B cell (primary cell): Measurements from ENCODE around the gene FOXS1. TPM values are rescaled to one million over a fixed set of nuclear protein-coding genes. Genes with fewer than 3 reads are reported as not detected.

ENCODE experiments used
- ATAC-seq: fragments of 200-7000 bp; cut with Tn5 transposase; one replicate; pipeline ENCODE4 v1.10.0; 2021; ENCODE audit warnings: low read depth, mild to moderate bottlenecking, moderate number of reproducible peaks, moderate library complexity
- CTCF ChIA-PET: fragments of 350-600 bp; sonication (Branson Sonifier 250); formaldehyde crosslinking; loops from one replicate; lab custom pipeline; 2021; ENCODE audit warnings: antibody characterized with exemption, inconsistent platforms; lab: Charles Lee
- POLR2A ChIA-PET: fragments of 350-600 bp; sonication (Branson Sonifier 250); formaldehyde crosslinking; loops from one replicate; lab custom pipeline; 2021; ENCODE audit warnings: antibody characterized with exemption; lab: Charles Lee
- DNase-seq: peaks from one replicate; pipeline ENCODE4 v3.0.0; 2013
- H2AFZ ChIP-seq: 2 replicates; pipeline ENCODE4 v1.6.1; 2012; ENCODE audit warnings: mild to moderate bottlenecking, low read depth, low read length; ENCODE audit not compliant: insufficient read depth, poor library complexity, severe bottlenecking
- H3K27ac ChIP-seq, 2 donors: 1 replicate in 1 of 2; 2 replicates in 1 of 2; pipeline ENCODE4 v1.5.1; 2012 to 2013; ENCODE audit warnings: low read length in 2 of 2, mild to moderate bottlenecking in 2 of 2, moderate library complexity in 1 of 2
- H3K27me3 ChIP-seq, 4 experiments: fragments of 200-600 bp in 1 of 4; sonication (generic) in 1 of 4; replicated peaks in 1 of 4; 1 replicate in 2 of 4; 2 replicates in 2 of 4; pipeline versions ENCODE4 v1.6.1 to v1.7.0; 2013 to 2016; ENCODE audit warnings: low read length in 3 of 4, mild to moderate bottlenecking in 2 of 4, mixed read lengths in 1 of 4, moderate library complexity in 1 of 4; ENCODE audit not compliant: insufficient read depth in 4 of 4, control insufficient read depth in 3 of 4; ENCODE audit errors: control extremely low read depth in 1 of 4
- H3K36me3 ChIP-seq, 2 experiments: replicated peaks in 1 of 2; 1 replicate in 1 of 2; 2 replicates in 1 of 2; pipeline versions ENCODE4 v1.6.1 to v1.7.1; 2013; ENCODE audit warnings: low read length in 1 of 2; ENCODE audit not compliant: insufficient read depth in 2 of 2, control insufficient read depth in 1 of 2; ENCODE audit errors: control extremely low read depth in 1 of 2, extremely low read depth in 1 of 2
- H3K4me1 ChIP-seq, 2 donors: fragments of 200-600 bp in 1 of 2; sonication (generic) in 1 of 2; 1 replicate in 1 of 2; 2 replicates in 1 of 2; pipeline versions ENCODE4 v1.5.1 to v1.6.1; 2013 to 2017; ENCODE audit warnings: low read length in 2 of 2; ENCODE audit not compliant: control insufficient read depth in 2 of 2, insufficient read depth in 2 of 2
- H3K4me2 ChIP-seq: replicated peaks from 2 replicates; pipeline ENCODE3; 2012; ENCODE audit warnings: mild to moderate bottlenecking, low read depth, low read length; ENCODE audit not compliant: poor library complexity, severe bottlenecking
- H3K4me3 ChIP-seq, 5 experiments: fragments of 200-600 bp in 1 of 5; sonication (generic) in 1 of 5; 1 replicate in 3 of 5; 2 replicates in 2 of 5; pipeline versions ENCODE4 v1.5.1 to v1.7.0; 2011 to 2016; ENCODE audit warnings: low read length in 4 of 5, mild to moderate bottlenecking in 4 of 5, low read depth in 2 of 5, control low read depth in 1 of 5, moderate library complexity in 1 of 5; ENCODE audit not compliant: insufficient read depth in 1 of 5; ENCODE audit errors: control extremely low read depth in 1 of 5, extremely low read depth in 1 of 5
- H3K79me2 ChIP-seq: fragments of 200-600 bp; sonication (generic); one replicate; pipeline ENCODE4 v1.6.0; 2016; ENCODE audit warnings: low read length; ENCODE audit not compliant: control insufficient read depth, insufficient read depth
- H3K9ac ChIP-seq: fragments of 200-600 bp; sonication (generic); 2 replicates; pipeline ENCODE4 v1.6.1; 2017; ENCODE audit warnings: mild to moderate bottlenecking, low read length, moderate library complexity
- H3K9me3 ChIP-seq, 3 donors: one replicate each; pipeline versions ENCODE4 v1.6.1 to v1.7.1; 2013; ENCODE audit warnings: low read length in 2 of 3; ENCODE audit not compliant: control insufficient read depth in 2 of 3, insufficient read depth in 1 of 3; ENCODE audit errors: control extremely low read depth in 1 of 3
- H4K20me1 ChIP-seq: 2 replicates; pipeline ENCODE4 v1.6.0; 2012; ENCODE audit warnings: mild to moderate bottlenecking, low read length; ENCODE audit not compliant: insufficient read depth, control insufficient read depth, poor library complexity, severe bottlenecking
- H3K27ac Mint-ChIP-seq: one replicate; pipeline ENCODE4 v1.8.0; 2021; ENCODE audit warnings: mixed read lengths
- H3K27me3 Mint-ChIP-seq: one replicate; pipeline ENCODE4 v1.8.0; 2021; ENCODE audit warnings: mixed read lengths
- H3K4me1 Mint-ChIP-seq: one replicate; pipeline ENCODE4 v1.8.0; 2021; ENCODE audit warnings: mixed read lengths
- H3K4me3 Mint-ChIP-seq: one replicate; pipeline ENCODE4 v1.8.0; 2021; ENCODE audit warnings: mixed read lengths
- H3K9me3 Mint-ChIP-seq: one replicate; pipeline ENCODE4 v1.8.0; 2022; ENCODE audit warnings: mixed read lengths; ENCODE audit not compliant: insufficient read depth
- EZH2 ChIP-seq: IDR thresholded peaks from 2 replicates; pipeline ENCODE4 v1.6.1; 2012; ENCODE audit warnings: borderline replicate concordance, low read depth, mild to moderate bottlenecking, moderate library complexity, low read length; ENCODE audit not compliant: insufficient read depth, poor library complexity, severe bottlenecking
- WGBS: methylation state at CpG from one replicate; pipeline ENCODE4 v1.1.5; 2013; ENCODE audit warnings: missing lambda C conversion rate; ENCODE audit not compliant: insufficient coverage; 5-methylcytosine and 5-hydroxymethylcytosine counted together
- intact Hi-C: fragments of 100-400 bp; cut with micrococcal nuclease; formaldehyde crosslinking; loops from one replicate; pipeline ENCODE4 v1.10.0; 2022
- polyA plus RNA-seq: library from polyadenylated mRNA; depleted of rRNA; stranded (reverse); fragments of >200 nt; gene quantifications from 2 replicates; pipeline ENCODE4 v1.2.3, GENCODE V29; 2012
- total RNA-seq, 2 donors: library from RNA; stranded (reverse); fragments of 120-200 nt in 1 of 2; gene quantifications; 1 replicate in 1 of 2; 2 replicates in 1 of 2; pipeline versions ENCODE4 v1.2.3 to v1.2.4, GENCODE V29; 2013 to 2022
- TF ChIP-seq, protein P1 (sequence below): fragments of 200-600 bp; IDR thresholded peaks from one replicate; pipeline ENCODE4 v1.8.0; 2022; ENCODE audit warnings: antibody characterized with exemption, mild to moderate bottlenecking

The FOXS1 gene
- total and polyA plus RNA-seq, 2 donors (not counting 1 experiment from before 2014, with no cell fraction given), result not detected

DNA sequence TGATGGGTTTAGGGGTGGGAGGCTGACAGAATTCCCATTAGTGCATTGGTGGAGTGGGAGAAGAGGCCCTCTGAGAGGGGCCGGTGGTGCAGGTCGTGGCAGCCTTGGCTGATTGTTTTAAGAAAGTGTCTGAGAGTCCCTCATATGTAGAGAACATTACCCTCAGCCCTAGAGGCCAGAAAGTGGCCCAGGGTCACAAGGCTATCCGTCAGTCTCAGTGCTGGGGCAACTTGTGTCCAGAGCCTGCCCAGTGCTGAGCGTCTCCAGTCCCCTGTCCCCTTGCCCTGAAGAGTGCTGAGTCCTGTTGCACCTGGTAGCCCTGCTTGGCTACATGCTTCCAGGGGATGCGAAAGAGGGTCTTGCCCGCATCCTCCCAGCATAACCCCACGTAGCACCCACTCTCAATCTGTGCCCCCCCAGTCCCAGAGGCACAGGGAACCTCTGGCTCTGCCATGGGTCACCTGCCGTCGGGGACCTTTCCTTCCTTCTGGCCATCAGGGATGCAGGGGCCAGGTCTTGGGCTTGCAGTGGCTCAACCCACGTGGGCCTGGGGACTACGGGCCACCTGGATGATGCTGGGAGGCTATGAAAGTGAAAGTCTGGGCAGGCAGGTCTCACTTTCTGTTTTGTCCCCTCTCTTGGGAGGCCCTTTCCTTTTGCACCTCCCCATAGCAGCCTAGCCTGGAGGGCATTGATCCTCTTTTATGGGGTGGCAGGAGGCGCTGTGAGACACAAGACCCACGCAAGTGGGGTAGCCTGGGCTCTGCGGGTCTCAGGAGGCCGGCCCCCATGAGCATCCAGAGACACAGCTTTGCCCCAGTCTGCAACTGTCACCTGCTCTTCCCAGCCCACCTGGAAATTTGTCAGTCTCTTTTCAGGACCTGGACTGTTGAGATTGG, 12.7 kb upstream of the FOXS1 start:
- ChIA-PET POLR2A (interaction anchor here (0.7 to 1.0 kb wide), 2 partner anchors 24 to 182 kb away, joined by 3 to 9 read pairs; no protein-coding TSS in a partner anchor), CTCF (interaction anchor here (1.0 to 8.7 kb wide), 4 partner anchors 94 to 234 kb away, joined by 3 to 139 read pairs (median 6); partner anchors contain the start of gene PDRG1)
- H3K4me3 Mint-ChIP-seq, result no peak overlapping the region
- H3K4me3 ChIP-seq, result no peak overlapping the region
- peaks cover 0 to 5% (median 0%) of the 10 kb centered on the region in 3 donors for H3K9me3 ChIP-seq
- peaks cover 5% of the 10 kb centered on the region for H3K27me3 Mint-ChIP-seq
- peak; percentile 70 for ATAC-seq
- peaks cover 19 to 26% of the 10 kb centered on the region in 2 donors for H3K4me1 ChIP-seq
- H3K36me3 ChIP-seq, result no peaks in the 10 kb centered on the region
- no peaks in the 10 kb centered on the region for H3K79me2 ChIP-seq
- H3K27ac Mint-ChIP-seq, result no peak overlapping the region
- H4K20me1 ChIP-seq, result peaks cover 6% of the 10 kb centered on the region
- H3K4me1 Mint-ChIP-seq, result peaks cover 26% of the 10 kb centered on the region
- H2AFZ ChIP-seq, result peak overlapping the region; percentile 37
- WGBS, result 57% methylated on average over 10 of the region's 15 CpGs
- no peak overlapping the region for H3K9ac ChIP-seq
- no peaks in the 10 kb centered on the region for H3K9me3 Mint-ChIP-seq
- DNase-seq, result peak; percentile 71
- H3K4me2 ChIP-seq, result peak overlapping the region; percentile 30
- H3K27ac ChIP-seq, result no peak overlapping the region
- H3K27me3 ChIP-seq, result peaks cover 0 to 25% (median 10%) of the 10 kb centered on the region in 4 experiments
- intact Hi-C loops, result loop anchor here (1.0 kb wide), 1 partner anchor 182 kb away; no protein-coding TSS in a partner anchor
- no peak for TF ChIP-seq EZH2
- TF ChIP-seq, protein P1, sequence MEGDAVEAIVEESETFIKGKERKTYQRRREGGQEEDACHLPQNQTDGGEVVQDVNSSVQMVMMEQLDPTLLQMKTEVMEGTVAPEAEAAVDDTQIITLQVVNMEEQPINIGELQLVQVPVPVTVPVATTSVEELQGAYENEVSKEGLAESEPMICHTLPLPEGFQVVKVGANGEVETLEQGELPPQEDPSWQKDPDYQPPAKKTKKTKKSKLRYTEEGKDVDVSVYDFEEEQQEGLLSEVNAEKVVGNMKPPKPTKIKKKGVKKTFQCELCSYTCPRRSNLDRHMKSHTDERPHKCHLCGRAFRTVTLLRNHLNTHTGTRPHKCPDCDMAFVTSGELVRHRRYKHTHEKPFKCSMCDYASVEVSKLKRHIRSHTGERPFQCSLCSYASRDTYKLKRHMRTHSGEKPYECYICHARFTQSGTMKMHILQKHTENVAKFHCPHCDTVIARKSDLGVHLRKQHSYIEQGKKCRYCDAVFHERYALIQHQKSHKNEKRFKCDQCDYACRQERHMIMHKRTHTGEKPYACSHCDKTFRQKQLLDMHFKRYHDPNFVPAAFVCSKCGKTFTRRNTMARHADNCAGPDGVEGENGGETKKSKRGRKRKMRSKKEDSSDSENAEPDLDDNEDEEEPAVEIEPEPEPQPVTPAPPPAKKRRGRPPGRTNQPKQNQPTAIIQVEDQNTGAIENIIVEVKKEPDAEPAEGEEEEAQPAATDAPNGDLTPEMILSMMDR, result no peak
